DMS53 treated with DMSO at 0.1 percent for 48 hours (cell line): ENCODE data around the gene APH1B.
A peak's percentile ranks its signal among the peaks of the same experiment; 100 is the strongest.

Experiments used
- DNase-seq: peaks from one replicate; lab custom pipeline; 2025; ENCODE audit not compliant: unreplicated experiment; lab: John Stamatoyannopoulos, UW

Gene APH1B

DNA sequence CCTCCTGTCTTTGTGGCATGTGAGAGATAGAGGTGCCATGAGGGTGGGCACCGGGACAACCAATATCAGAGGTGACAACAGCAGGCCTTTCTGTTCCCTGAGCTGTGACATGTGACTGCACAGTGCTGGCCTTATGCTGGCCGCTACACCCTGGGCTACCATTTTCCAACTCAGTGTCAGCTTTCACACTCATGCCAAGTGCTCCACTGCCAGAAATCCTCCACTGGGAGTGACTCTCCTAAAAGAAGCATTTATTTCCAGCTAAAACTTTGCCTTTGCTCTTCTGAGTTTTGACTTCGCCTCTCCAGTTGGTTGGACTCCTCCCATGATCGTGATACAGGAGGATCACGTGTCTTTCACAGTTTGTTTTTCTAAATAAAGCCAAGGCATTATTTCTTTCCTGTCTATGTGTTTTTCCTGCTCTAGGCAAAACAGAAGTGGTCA, 72.8 kb downstream of the APH1B start:
- DNase-seq, result no peak

DNA sequence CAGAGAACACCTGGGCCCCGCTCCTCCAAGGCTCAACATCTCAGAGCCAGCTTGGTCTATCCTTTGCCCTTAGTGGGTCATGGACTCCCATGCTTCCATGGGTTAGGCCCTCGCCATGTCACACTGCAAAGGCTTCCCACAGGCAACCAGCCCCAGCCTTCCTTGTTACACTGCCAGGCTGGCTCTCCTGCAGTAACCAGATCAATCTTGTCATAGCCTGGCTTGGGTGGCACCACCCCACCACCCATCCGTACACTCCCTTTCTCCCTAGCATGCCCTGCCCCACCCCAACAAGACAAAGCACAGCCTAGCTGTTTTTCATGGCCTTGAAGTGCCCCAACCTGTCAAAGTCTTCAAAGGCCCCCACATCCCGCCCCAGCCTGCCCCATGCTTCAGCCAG, 73.8 kb downstream of the APH1B start:
- no peak for DNase-seq

GRCh38 chr15:63352808-63353207, 75.4 kb downstream of the APH1B start:
- DNase-seq, result no peak

DNA sequence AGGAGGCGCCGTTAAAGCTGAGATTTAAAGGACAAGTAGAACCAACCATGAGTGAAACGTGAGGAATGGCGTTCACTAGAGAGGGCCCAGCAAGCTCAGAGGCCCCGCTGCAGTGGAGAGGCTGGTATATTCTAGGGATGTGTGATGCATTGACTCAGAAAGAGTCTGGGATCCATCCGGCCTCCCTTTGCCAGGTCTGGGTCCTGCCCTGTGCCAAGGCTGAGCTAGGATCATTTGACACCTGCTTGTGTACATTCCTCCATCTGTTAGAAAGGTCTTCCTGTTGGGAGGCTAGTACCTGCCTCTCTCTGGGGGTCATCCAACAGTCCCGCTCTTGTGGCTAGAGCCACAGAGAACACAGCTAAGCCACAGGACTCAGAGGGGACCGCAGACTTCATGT, 75.9 kb downstream of the APH1B start:
- DNase-seq, result no peak

DNA sequence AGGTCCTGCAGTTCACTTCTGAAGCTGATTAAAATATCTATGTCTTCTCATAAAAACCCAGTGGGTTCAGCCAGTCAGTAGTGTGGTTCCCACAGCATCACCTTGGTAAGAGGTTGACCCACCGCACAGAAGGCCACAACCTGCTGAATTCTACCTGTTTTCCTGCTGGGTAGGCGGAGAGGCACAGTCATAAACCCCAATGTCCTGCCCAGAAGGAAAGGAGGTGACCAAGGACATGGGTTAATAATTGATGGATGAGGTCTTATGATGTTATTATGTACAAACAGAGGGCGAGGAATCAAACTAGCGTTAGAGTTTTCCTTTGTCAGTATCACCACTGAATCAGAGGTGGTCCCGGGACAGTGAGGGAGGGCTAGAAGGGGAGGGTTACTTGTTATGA, 76.5 kb downstream of the APH1B start:
- peak; percentile 43 for DNase-seq

- peak; percentile 43 for DNase-seq
These were observed 77.6 kb downstream of the APH1B start for GRCh38 chr15:63354821-63355650.

GRCh38 chr15:63357061-63357460, 79.7 kb downstream of the APH1B start:
- no peak for DNase-seq

- DNase-seq, result no peak
These were observed 80.3 kb downstream of the APH1B start for GRCh38 chr15:63357731-63358130.

DNA sequence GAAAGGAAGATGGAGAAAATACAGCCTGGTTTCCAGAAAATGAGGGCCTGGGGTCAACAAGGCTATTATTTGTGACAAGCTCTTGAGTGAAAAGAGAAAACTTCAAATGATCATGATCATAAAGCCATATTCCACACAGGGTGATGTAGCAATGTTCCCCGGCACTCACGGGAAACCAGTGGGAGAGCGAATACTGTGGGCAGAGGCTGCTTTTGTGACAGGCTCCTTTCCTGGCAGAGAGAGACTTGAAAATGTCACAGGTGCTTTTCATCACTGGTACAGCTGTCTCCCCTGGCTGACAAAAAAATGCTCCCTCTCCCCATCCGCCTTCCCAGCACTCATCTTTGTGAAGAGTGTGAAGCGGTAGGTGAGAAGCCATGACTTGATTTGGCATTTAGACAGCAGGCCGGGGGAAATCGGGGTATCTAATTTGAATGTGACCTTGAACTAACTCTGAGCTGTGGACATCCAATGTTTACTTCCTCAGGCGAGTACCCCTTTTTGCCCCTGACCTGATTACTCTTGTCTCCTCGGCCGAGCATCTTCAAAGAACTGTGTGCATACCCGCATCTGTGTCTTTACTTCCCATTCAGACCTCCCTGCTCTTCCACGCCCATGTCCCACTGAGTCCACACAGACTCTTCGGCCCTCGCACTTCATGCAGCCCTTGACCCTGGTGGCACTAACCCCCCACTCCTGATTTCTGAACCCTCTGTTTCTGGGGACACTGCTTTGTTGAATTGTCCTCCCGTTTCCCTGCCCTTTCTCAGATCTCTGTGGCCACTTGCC, 81.0 kb downstream of the APH1B start:
- DNase-seq, result no peak
